Measurements from ENCODE around the gene NR2E1. TPM values are rescaled to one million over a fixed set of nuclear protein-coding genes. Genes with fewer than 3 reads are reported as not detected.
A peak's percentile ranks its signal among the peaks of the same experiment; 100 is the strongest.

Gene NR2E1
- 0.25 and 1.0 TPM in 2 replicates for total RNA-seq (ENCODE audit: low replicate concordance)

- H2AFZ ChIP-seq (replicated peaks): peak within 1 kb of the TSS; percentile 1
- no peak within 1 kb of the TSS for H3K27ac ChIP-seq
- no peaks in the 10 kb centered on the region for H3K9me3 ChIP-seq (ENCODE audit: low read depth)
- H3K4me3 ChIP-seq: peak within 1 kb of the TSS; percentile 42
- peaks cover 89% of the 10 kb centered on the region for H3K4me1 ChIP-seq
- H3K9ac ChIP-seq: no peak within 1 kb of the TSS
- Mint-ChIP-seq H3K27ac (no peak within 1 kb of the TSS), H3K9me3 (peaks cover 2% of the 10 kb centered on the region), H3K36me3 (no peaks in the 10 kb centered on the region), H3K4me3 (peak within 1 kb of the TSS; percentile 80), H3K4me1 (peaks cover 48% of the 10 kb centered on the region), H3K27me3 (ENCODE audit: insufficient read depth, low read depth) (peaks cover 95% of the 10 kb centered on the region)
- H3K79me2 ChIP-seq (ENCODE audit: low read depth): no peaks in the 10 kb centered on the region
- no peaks in the 10 kb centered on the region for H3K36me3 ChIP-seq
- H3K4me2 ChIP-seq: peak within 1 kb of the TSS; percentile 83
- peaks cover 100% of the 10 kb centered on the region for H3K27me3 ChIP-seq
- DNase-seq (ENCODE audit: low spot score): peak; percentile 65
- peaks cover 58% of the 10 kb centered on the region for H3F3A ChIP-seq (ENCODE audit: low read depth)
- peak; percentile 26 for TF ChIP-seq CTCF (IDR thresholded peaks at IDR 0.05)
- TF ChIP-seq EZH2 (IDR thresholded peaks at IDR 0.05): peak; percentile 95
- peak; percentile 91 for TF ChIP-seq EZH2phosphoT487 (IDR thresholded peaks at IDR 0.05)
- peaks cover 94% of the 10 kb centered on the region for H4K20me1 ChIP-seq (ENCODE audit: low read depth)
Measured at GRCh38 chr6:108165714-108166663, at the start of gene NR2E1. Gene NR2E1, plus strand, starts transcription at chr6:108166022. Its CDS starts 744 bp downstream, at chr6:108166766.

GRCh38 chr6:108116546-108117426 lies 49.0 kb upstream of the NR2E1 start:
- no peaks in the 10 kb centered on the region for H3K9me3 ChIP-seq (ENCODE audit: low read depth)
- Mint-ChIP-seq H3K36me3 (no peaks in the 10 kb centered on the region), H3K4me3 (peak overlapping the region; percentile 79), H3K27ac (no peak overlapping the region), H3K9me3 (no peaks in the 10 kb centered on the region), H3K27me3 (ENCODE audit: insufficient read depth, low read depth) (peaks cover 77% of the 10 kb centered on the region), H3K4me1 (peaks cover 57% of the 10 kb centered on the region)
- H3K27ac ChIP-seq: no peak overlapping the region
- peaks cover 100% of the 10 kb centered on the region for H3K27me3 ChIP-seq
- no peak overlapping the region for H3K9ac ChIP-seq
- H3K4me3 ChIP-seq: no peak overlapping the region
- H4K20me1 ChIP-seq (ENCODE audit: low read depth): peaks cover 64% of the 10 kb centered on the region
- peak overlapping the region; percentile 81 for H3K4me2 ChIP-seq
- TF ChIP-seq EZH2phosphoT487 (IDR thresholded peaks at IDR 0.05) (peak; percentile 68), EZH2 (IDR thresholded peaks at IDR 0.05) (no peak)
- peaks cover 43% of the 10 kb centered on the region for H3F3A ChIP-seq (ENCODE audit: low read depth)
- no peak overlapping the region for H2AFZ ChIP-seq (replicated peaks)
- H3K4me1 ChIP-seq: peaks cover 47% of the 10 kb centered on the region
- peak; percentile 58 for DNase-seq (ENCODE audit: low spot score)
- no peaks in the 10 kb centered on the region for H3K79me2 ChIP-seq (ENCODE audit: low read depth)
- no peaks in the 10 kb centered on the region for H3K36me3 ChIP-seq

- Histone ChIP-seq H3K27ac (no peak overlapping the region), H3K36me3 (no peaks in the 10 kb centered on the region), H3K4me2 (peak overlapping the region; percentile 81), H3K4me1 (peaks cover 47% of the 10 kb centered on the region), H3K4me3 (peak overlapping the region; percentile 48), H3K27me3 (peaks cover 100% of the 10 kb centered on the region), H3F3A (ENCODE audit: low read depth) (peaks cover 43% of the 10 kb centered on the region), H2AFZ (replicated peaks) (peak overlapping the region; percentile 69), H3K9ac (no peak overlapping the region), H4K20me1 (ENCODE audit: low read depth) (peaks cover 65% of the 10 kb centered on the region), H3K9me3 (ENCODE audit: low read depth) (no peaks in the 10 kb centered on the region), H3K79me2 (ENCODE audit: low read depth) (no peaks in the 10 kb centered on the region)
- DNase-seq (ENCODE audit: low spot score): peak; percentile 63
- peak overlapping the region; percentile 79 for H3K4me3 Mint-ChIP-seq
- H3K9me3 Mint-ChIP-seq: no peaks in the 10 kb centered on the region
- H3K27me3 Mint-ChIP-seq (ENCODE audit: insufficient read depth, low read depth): peaks cover 80% of the 10 kb centered on the region
- H3K27ac Mint-ChIP-seq: no peak overlapping the region
- peaks cover 57% of the 10 kb centered on the region for H3K4me1 Mint-ChIP-seq
- peak; percentile 96 for TF ChIP-seq EZH2phosphoT487 (IDR thresholded peaks at IDR 0.05)
- peak; percentile 3 for TF ChIP-seq CTCF (IDR thresholded peaks at IDR 0.05)
- TF ChIP-seq EZH2 (IDR thresholded peaks at IDR 0.05): peak; percentile 98
- H3K36me3 Mint-ChIP-seq: no peaks in the 10 kb centered on the region
Measured at GRCh38 chr6:108117427-108118358, 48.1 kb upstream of the NR2E1 start.
